Measurements from ENCODE around the gene CAMTA1.

- TF ChIP-seq CTCF (IDR thresholded peaks at IDR 0.05) (no peak), POLR2A (IDR thresholded peaks at IDR 0.05) (no peak), POLR2AphosphoS5 (IDR thresholded peaks at IDR 0.05) (no peak)
Measured at GRCh38 chr1:7109901-7110300, 324.6 kb downstream of the CAMTA1 start.

All from prostate gland (tissue), 2 donors.